IPS-18a (cell line): ENCODE results near the gene BRD9.
"Not testable (repeated sequence)": the region's sequence is repeated elsewhere in the genome, so short reads cannot be mapped to it uniquely, and the experiment has no call there.

Experiments
- H3K27ac ChIP-seq: one replicate; pipeline ENCODE4 v1.5.1; 2013; ENCODE audit warnings: low read length
- H3K27me3 ChIP-seq: one replicate; pipeline ENCODE4 v1.6.1; 2013; ENCODE audit warnings: mild to moderate bottlenecking, low read length; ENCODE audit not compliant: control insufficient read depth, insufficient read depth
- H3K36me3 ChIP-seq: one replicate; pipeline ENCODE4 v1.6.1; 2013; ENCODE audit warnings: low read depth, low read length; ENCODE audit not compliant: control insufficient read depth
- H3K4me1 ChIP-seq: one replicate; pipeline ENCODE4 v1.6.1; 2013; ENCODE audit warnings: low read depth, low read length; ENCODE audit not compliant: control insufficient read depth
- H3K4me3 ChIP-seq: one replicate; pipeline ENCODE4 v1.5.1; 2013; ENCODE audit warnings: low read length
- H3K9ac ChIP-seq: one replicate; pipeline ENCODE4 v1.6.1; 2013; ENCODE audit warnings: mild to moderate bottlenecking, low read length, moderate library complexity
- H3K9me3 ChIP-seq: one replicate; pipeline ENCODE4 v1.6.1; 2013; ENCODE audit warnings: low read depth, low read length; ENCODE audit not compliant: control insufficient read depth

Gene BRD9

GRCh38 chr5:920321-920720 lies 27.7 kb upstream of the BRD9 start:
- Histone ChIP-seq H3K9ac (no peak overlapping the region), H3K4me1 (no peaks in the 10 kb centered on the region), H3K27me3 (peaks cover 5% of the 10 kb centered on the region), H3K27ac (no peak overlapping the region), H3K9me3 (no peaks in the 10 kb centered on the region), H3K4me3 (no peak overlapping the region), H3K36me3 (peaks cover 28% of the 10 kb centered on the region)

GRCh38 chr5:919356-920000 lies 26.9 kb upstream of the BRD9 start:
- H3K4me1 ChIP-seq: no peaks in the 10 kb centered on the region
- peaks cover 36% of the 10 kb centered on the region for H3K36me3 ChIP-seq
- H3K4me3 ChIP-seq: no peak overlapping the region
- H3K27me3 ChIP-seq: no peaks in the 10 kb centered on the region
- H3K9me3 ChIP-seq: no peaks in the 10 kb centered on the region
- H3K9ac ChIP-seq: no peak overlapping the region
- H3K27ac ChIP-seq: no peak overlapping the region

GRCh38 chr5:918717-919116 lies 26.1 kb upstream of the BRD9 start:
- peaks cover 44% of the 10 kb centered on the region for H3K36me3 ChIP-seq
- not testable (repeated sequence) for H3K9ac ChIP-seq, H3K27me3 ChIP-seq, H3K27ac ChIP-seq, H3K4me1 ChIP-seq, H3K4me3 ChIP-seq, H3K9me3 ChIP-seq

- Histone ChIP-seq H3K27me3 (no peaks in the 10 kb centered on the region), H3K4me1 (no peaks in the 10 kb centered on the region), H3K9me3 (no peaks in the 10 kb centered on the region), H3K36me3 (peaks cover 46% of the 10 kb centered on the region), H3K9ac (no peak overlapping the region), H3K27ac (no peak overlapping the region), H3K4me3 (no peak overlapping the region)
These were observed 24.1 kb upstream of the BRD9 start for GRCh38 chr5:916441-917293.

- no peaks in the 10 kb centered on the region for H3K4me1 ChIP-seq
- H3K4me3 ChIP-seq: no peak overlapping the region
- no peaks in the 10 kb centered on the region for H3K27me3 ChIP-seq
- no peak overlapping the region for H3K27ac ChIP-seq
- H3K36me3 ChIP-seq: peaks cover 46% of the 10 kb centered on the region
- H3K9ac ChIP-seq: no peak overlapping the region
- H3K9me3 ChIP-seq: no peaks in the 10 kb centered on the region
These were observed 23.3 kb upstream of the BRD9 start for GRCh38 chr5:915946-916345.

GRCh38 chr5:915346-915745 lies 22.7 kb upstream of the BRD9 start:
- not testable (repeated sequence) for H3K9ac ChIP-seq, H3K27me3 ChIP-seq, H3K27ac ChIP-seq, H3K4me3 ChIP-seq, H3K4me1 ChIP-seq, H3K9me3 ChIP-seq
- H3K36me3 ChIP-seq: peaks cover 46% of the 10 kb centered on the region

GRCh38 chr5:914612-915011 lies 22.0 kb upstream of the BRD9 start:
- H3K36me3 ChIP-seq: peaks cover 48% of the 10 kb centered on the region
- H3K27me3 ChIP-seq: no peaks in the 10 kb centered on the region
- H3K9me3 ChIP-seq: no peaks in the 10 kb centered on the region
- no peaks in the 10 kb centered on the region for H3K4me1 ChIP-seq
- H3K9ac ChIP-seq: no peak overlapping the region
- no peak overlapping the region for H3K27ac ChIP-seq
- H3K4me3 ChIP-seq: no peak overlapping the region

GRCh38 chr5:914174-914573 lies 21.6 kb upstream of the BRD9 start:
- no peak overlapping the region for H3K4me3 ChIP-seq
- H3K27ac ChIP-seq: no peak overlapping the region
- H3K4me1 ChIP-seq: no peaks in the 10 kb centered on the region
- H3K9me3 ChIP-seq: no peaks in the 10 kb centered on the region
- no peaks in the 10 kb centered on the region for H3K27me3 ChIP-seq
- no peak overlapping the region for H3K9ac ChIP-seq
- peaks cover 50% of the 10 kb centered on the region for H3K36me3 ChIP-seq

- peaks cover 59% of the 10 kb centered on the region for H3K36me3 ChIP-seq
- no peaks in the 10 kb centered on the region for H3K9me3 ChIP-seq
- H3K4me3 ChIP-seq: no peak overlapping the region
- H3K4me1 ChIP-seq: no peaks in the 10 kb centered on the region
- no peak overlapping the region for H3K27ac ChIP-seq
- no peaks in the 10 kb centered on the region for H3K27me3 ChIP-seq
- no peak overlapping the region for H3K9ac ChIP-seq
These were observed 19.9 kb upstream of the BRD9 start for GRCh38 chr5:912280-913091.

GRCh38 chr5:911601-912000 lies 19.0 kb upstream of the BRD9 start:
- Histone ChIP-seq H3K4me1 (no peaks in the 10 kb centered on the region), H3K9ac (no peak overlapping the region), H3K27ac (no peak overlapping the region), H3K27me3 (no peaks in the 10 kb centered on the region), H3K36me3 (peaks cover 58% of the 10 kb centered on the region), H3K9me3 (no peaks in the 10 kb centered on the region), H3K4me3 (no peak overlapping the region)

GRCh38 chr5:910769-911160 lies 18.2 kb upstream of the BRD9 start:
- no peak overlapping the region for H3K4me3 ChIP-seq
- no peaks in the 10 kb centered on the region for H3K4me1 ChIP-seq
- peaks cover 56% of the 10 kb centered on the region for H3K36me3 ChIP-seq
- H3K9me3 ChIP-seq: no peaks in the 10 kb centered on the region
- no peaks in the 10 kb centered on the region for H3K27me3 ChIP-seq
- H3K9ac ChIP-seq: no peak overlapping the region
- no peak overlapping the region for H3K27ac ChIP-seq
